Umbilical cord (tissue), 2 donors: Measurements from ENCODE around the gene METTL9. TPM values are rescaled to one million over a fixed set of nuclear protein-coding genes. Genes with fewer than 3 reads are reported as not detected.

Experiments used
- DNase-seq: peaks from one replicate; pipeline ENCODE4 v3.0.0-alpha.2; 2015; ENCODE audit warnings: low spot score
- total RNA-seq: library from RNA; depleted of rRNA; stranded (reverse); fragments of >200 nt; gene quantifications from one replicate; pipeline ENCODE4 v1.2.3, GENCODE V29; 2014; ENCODE audit warnings: low replicate concordance; ENCODE audit not compliant: insufficient read depth

METTL9 gene
- total RNA-seq, 1 donor from 2014 or later, result 174 TPM

GRCh38 chr16:21703589-21704174 is 104.3 kb downstream of the METTL9 start:
- no peak for DNase-seq

- no peak for DNase-seq
These were observed 104.9 kb downstream of the METTL9 start for GRCh38 chr16:21704266-21704665.

DNA sequence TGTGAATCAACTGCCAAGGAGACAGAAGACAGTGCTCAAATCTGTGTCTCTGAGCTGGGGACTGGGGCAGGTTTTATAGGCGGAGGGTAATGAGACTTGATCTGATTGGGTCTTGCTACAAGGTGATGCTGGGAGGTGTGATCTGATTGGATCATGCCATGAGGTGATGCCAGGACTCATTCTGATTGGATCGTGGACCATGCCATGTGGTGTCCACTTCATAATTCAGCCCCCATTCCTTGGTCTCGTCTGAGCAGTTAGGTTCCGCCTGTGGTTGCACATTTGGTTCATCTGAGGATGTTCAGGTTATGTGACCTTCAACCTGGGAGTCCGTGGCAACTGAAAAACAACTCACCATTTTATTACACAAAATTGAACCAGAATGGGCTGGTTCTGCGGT is 105.4 kb downstream of the METTL9 start:
- no peak for DNase-seq

Other genes with a start within 250 kb of the METTL9 start
- 13.2 TPM for gene IGSF6, start 53.0 kb downstream of the METTL9 start, total RNA-seq
- 1.4 TPM for gene OTOA, start 64.4 kb downstream of the METTL9 start, total RNA-seq